HG03558 (cell line): Measurements from ENCODE around the gene APPL2.
"Not testable (repeated sequence)": the region's sequence is repeated elsewhere in the genome, so short reads cannot be mapped to it uniquely, and the experiment has no call there.

ENCODE experiments used
- ATAC-seq: cut with Tn5 transposase; IDR thresholded peaks from one replicate; pipeline ENCODE4 v1.9.1; 2021; ENCODE audit warnings: moderate number of reproducible peaks; ENCODE audit not compliant: unreplicated experiment; ENCODE audit errors: extremely low read depth

APPL2 gene

GRCh38 chr12:105257321-105257728 is 21.4 kb upstream of the APPL2 start:
- no peak for ATAC-seq

- ATAC-seq = no peak
Measured at GRCh38 chr12:105256921-105257320, 20.9 kb upstream of the APPL2 start.

- ATAC-seq = not testable (repeated sequence)
Measured at GRCh38 chr12:105256431-105256830, 20.5 kb upstream of the APPL2 start.

- ATAC-seq = no peak
Measured at GRCh38 chr12:105256011-105256410, 20.0 kb upstream of the APPL2 start.

- ATAC-seq = no peak
Measured at GRCh38 chr12:105253866-105254513, 18.0 kb upstream of the APPL2 start.

- ATAC-seq = no peak
Measured at GRCh38 chr12:105252901-105253300, 16.9 kb upstream of the APPL2 start.

- not testable (repeated sequence) for ATAC-seq
Measured at GRCh38 chr12:105245776-105246427, 9.9 kb upstream of the APPL2 start.

GRCh38 chr12:105245291-105245690 is 9.3 kb upstream of the APPL2 start:
- ATAC-seq = no peak

- no peak for ATAC-seq
Measured at GRCh38 chr12:105240228-105240627, 4.3 kb upstream of the APPL2 start.

- ATAC-seq = no peak
Measured at GRCh38 chr12:105239304-105239703, 3.3 kb upstream of the APPL2 start.

- no peak for ATAC-seq
Measured at GRCh38 chr12:105237666-105238065, 1.7 kb upstream of the APPL2 start.

GRCh38 chr12:105235281-105235731 is 668 bp downstream of the APPL2 start:
- no peak for ATAC-seq

GRCh38 chr12:105234197-105234596 is 1.8 kb downstream of the APPL2 start:
- ATAC-seq = no peak

GRCh38 chr12:105233041-105233905 is 2.7 kb downstream of the APPL2 start:
- ATAC-seq = no peak

- no peak for ATAC-seq
Measured at GRCh38 chr12:105231396-105231795, 4.6 kb downstream of the APPL2 start.

- ATAC-seq = no peak
Measured at GRCh38 chr12:105229371-105229770, 6.6 kb downstream of the APPL2 start.

- no peak for ATAC-seq
Measured at GRCh38 chr12:105228966-105229365, 7.0 kb downstream of the APPL2 start.

GRCh38 chr12:105228494-105228893 is 7.5 kb downstream of the APPL2 start:
- ATAC-seq = no peak

GRCh38 chr12:105227879-105228278 is 8.1 kb downstream of the APPL2 start:
- ATAC-seq = no peak

- no peak for ATAC-seq
Measured at GRCh38 chr12:105226219-105226618, 9.8 kb downstream of the APPL2 start.

- no peak for ATAC-seq
Measured at GRCh38 chr12:105225505-105226015, 10.4 kb downstream of the APPL2 start.
